LNCaP clone FGC (cell line): Measurements from ENCODE around the gene MARCO.
A peak's percentile ranks its signal among the peaks of the same experiment; 100 is the strongest.

Experiments used
- DNase-seq: peaks from one replicate; pipeline ENCODE4 v3.0.0-alpha.2; 2011; ENCODE audit warnings: low read depth
- H3K4me3 ChIP-seq: 2 replicates; pipeline ENCODE4 v1.5.1; 2011; ENCODE audit warnings: mild to moderate bottlenecking, low read depth, low read length, control low read depth
- TF ChIP-seq, protein P1 (sequence below): IDR thresholded peaks from 2 replicates; pipeline ENCODE4 v1.5.1; 2012; ENCODE audit warnings: mild to moderate bottlenecking; ENCODE audit not compliant: control insufficient read depth, insufficient read depth; ENCODE audit errors: extremely low read depth

MARCO gene

DNA sequence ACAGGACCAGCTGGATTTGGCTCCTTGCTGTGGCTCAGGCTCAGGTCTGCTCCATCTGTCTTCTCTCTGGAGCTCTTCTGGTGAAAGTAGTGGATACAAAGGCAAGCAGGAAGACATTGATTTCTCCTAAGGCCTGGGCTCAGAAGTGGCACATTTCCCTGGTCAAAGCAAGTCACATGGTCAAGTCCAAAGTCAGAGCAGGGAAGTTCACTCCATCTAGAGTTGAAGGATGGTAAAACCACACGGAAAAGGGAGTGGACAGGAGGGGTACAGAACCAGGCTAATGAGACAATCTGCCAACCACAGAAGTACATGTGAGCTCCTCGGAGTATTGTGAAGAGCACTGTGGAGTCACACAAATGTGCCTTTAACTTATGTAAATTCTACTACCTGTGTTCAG, 66.1 kb downstream of the MARCO start:
- H3K4me3 ChIP-seq, result no peak overlapping the region
- TF ChIP-seq, protein P1, sequence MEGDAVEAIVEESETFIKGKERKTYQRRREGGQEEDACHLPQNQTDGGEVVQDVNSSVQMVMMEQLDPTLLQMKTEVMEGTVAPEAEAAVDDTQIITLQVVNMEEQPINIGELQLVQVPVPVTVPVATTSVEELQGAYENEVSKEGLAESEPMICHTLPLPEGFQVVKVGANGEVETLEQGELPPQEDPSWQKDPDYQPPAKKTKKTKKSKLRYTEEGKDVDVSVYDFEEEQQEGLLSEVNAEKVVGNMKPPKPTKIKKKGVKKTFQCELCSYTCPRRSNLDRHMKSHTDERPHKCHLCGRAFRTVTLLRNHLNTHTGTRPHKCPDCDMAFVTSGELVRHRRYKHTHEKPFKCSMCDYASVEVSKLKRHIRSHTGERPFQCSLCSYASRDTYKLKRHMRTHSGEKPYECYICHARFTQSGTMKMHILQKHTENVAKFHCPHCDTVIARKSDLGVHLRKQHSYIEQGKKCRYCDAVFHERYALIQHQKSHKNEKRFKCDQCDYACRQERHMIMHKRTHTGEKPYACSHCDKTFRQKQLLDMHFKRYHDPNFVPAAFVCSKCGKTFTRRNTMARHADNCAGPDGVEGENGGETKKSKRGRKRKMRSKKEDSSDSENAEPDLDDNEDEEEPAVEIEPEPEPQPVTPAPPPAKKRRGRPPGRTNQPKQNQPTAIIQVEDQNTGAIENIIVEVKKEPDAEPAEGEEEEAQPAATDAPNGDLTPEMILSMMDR, result no peak
- DNase-seq, result no peak

DNA sequence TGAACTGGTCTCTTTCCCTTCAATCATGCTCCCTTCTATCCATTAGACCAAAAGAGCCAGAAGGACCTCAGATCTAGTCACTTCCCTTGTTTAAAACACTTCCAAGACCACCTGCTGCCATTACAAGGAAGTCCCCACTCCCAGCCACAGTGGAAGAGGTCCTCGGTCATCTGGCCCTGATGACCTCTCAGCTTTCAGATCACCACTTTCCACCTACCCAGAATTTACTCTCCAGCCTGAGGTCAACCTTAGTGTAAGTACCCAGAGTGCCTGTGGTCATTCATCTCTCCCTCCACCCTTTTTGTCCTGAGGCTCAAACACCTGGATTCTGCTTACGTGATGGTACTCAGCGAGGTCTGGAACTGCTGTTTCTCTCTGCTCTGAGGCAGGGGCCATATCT, 67.1 kb downstream of the MARCO start:
- no peak overlapping the region for H3K4me3 ChIP-seq
- TF ChIP-seq, protein P1, result no peak
- no peak for DNase-seq

DNA sequence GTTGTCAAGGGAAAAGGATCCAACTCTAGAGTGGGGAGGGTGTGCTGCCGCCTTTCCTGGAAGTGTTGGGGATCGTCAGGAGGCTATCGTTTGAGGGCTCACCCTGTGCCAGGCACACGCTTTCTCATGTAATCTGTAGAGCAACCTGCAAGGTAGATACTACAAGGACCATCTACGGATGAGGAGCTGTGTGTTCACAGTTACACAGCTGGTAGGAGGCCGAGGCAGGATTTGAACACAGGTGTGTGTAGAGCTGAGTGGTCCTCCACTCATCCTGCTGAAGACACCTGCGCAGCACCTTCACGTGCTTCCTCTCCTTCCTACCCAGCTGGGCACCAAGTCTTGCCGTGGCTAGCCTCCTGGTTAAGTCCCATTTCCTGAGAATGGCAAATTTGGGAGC, 68.3 kb downstream of the MARCO start:
- no peak for DNase-seq
- no peak overlapping the region for H3K4me3 ChIP-seq
- TF ChIP-seq, protein P1, result no peak

DNA sequence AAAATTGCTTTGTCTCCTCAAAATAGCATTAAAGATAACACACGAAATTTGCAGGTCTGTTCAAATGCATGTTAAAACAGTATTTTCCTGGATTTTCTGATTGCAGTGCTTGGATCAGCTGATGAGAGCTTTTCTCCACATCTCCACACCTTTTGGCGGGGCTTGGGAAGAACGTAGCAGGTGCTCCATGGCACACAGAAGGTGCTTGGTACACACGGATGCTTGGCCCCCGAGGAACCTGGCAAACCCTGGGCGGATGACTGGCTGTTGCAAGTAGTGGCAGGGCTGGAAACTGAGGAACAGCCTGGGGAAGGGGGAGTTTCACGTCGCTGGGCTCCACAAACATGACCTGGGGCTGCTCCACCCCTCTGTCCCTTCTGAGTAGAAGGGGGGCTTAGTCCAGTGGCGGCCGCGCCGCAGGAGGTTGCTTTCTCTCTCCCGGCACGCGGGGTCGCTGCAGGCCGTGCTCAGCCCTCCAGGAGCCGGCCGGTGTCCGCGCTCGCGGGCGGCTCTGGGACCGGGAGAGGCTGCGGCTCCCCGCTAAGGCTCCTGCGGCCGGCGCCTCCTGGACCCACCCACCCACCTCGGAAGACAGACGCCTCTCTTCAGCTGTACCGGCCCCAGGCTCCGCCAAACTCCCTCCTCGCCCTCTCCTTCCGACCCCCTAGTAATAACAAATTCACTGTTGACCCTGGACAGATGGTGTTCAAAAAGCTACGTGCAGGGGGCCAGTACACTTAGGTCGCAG, 69.3 kb downstream of the MARCO start:
- H3K4me3 ChIP-seq, result no peak overlapping the region
- TF ChIP-seq, protein P1, result peak; percentile 64
- DNase-seq, result no peak

DNA sequence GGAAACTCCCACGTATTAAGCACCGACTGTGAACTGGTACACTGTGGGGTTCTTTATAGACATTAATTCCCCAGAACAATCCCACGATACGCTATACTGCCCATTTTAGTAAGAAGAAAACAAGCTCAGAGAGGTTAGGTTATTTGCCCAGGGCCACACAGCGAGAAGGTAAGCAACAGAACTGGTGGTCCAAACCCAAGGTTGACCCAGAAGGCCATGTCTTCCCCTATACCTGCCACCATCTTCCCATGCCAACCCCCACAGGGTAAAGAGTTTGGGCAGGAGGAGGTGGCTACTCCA, 69.9 kb downstream of the MARCO start:
- H3K4me3 ChIP-seq, result no peak overlapping the region
- DNase-seq, result no peak

DNA sequence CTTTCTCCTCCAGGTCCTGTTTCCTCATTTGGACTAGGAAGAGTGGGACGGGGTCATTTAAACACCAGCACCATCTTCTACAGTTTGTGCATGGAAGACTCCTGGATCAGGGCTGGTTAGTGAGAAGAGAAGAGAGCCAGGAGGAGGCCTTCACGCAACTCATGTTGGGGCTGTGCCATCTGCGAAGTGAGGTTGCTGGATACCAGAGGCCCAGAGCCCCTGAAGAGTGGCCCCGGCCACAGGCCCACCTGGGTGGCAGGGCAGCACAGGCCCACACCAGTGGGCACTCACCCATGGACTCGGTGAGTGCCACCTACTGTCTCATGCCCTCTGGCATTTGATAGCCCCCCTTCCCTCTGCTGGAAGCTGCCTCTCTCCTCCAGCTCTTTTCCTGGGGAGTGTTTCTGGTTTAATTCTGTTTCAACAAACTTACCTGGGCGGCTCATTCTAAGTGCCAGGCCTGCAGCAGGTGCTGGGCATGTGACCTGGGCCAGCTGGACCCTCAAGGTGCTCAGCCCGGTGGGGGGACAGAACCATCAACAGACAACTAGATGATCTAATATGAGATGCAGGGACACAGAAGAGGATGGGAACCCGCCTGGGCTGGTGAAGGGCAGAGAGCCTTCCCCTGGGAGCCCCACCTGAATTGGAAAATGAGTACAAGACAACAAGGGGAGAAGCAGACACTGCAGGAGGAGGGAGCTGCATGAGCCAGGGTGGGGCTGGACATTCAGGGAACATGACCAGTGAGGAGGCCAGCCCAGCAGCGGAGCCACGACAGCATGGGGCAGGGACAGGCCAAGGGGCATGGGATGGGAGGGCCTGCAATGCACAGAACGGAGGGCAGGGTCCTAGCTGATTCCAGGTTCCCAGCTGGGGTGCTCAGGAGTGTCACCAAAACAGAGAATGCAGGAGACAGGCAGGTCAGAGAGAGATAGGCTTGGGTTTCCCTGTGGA, 70.6 kb downstream of the MARCO start:
- TF ChIP-seq, protein P1, result no peak
- no peak for DNase-seq
- no peak overlapping the region for H3K4me3 ChIP-seq

More for the DNA sequence above, 69.9 kb downstream of the MARCO start:
- TF ChIP-seq, protein P1, result no peak
